GM18870 (cell line): ENCODE measurements around the gene SUV39H1.
"Not testable (repeated sequence)": the region's sequence is repeated elsewhere in the genome, so short reads cannot be mapped to it uniquely, and the experiment has no call there.

ENCODE experiments used
- ATAC-seq: cut with Tn5 transposase; IDR thresholded peaks from one replicate; pipeline ENCODE4 v1.9.1; 2021; ENCODE audit warnings: moderate library complexity; ENCODE audit not compliant: unreplicated experiment

SUV39H1 gene

DNA sequence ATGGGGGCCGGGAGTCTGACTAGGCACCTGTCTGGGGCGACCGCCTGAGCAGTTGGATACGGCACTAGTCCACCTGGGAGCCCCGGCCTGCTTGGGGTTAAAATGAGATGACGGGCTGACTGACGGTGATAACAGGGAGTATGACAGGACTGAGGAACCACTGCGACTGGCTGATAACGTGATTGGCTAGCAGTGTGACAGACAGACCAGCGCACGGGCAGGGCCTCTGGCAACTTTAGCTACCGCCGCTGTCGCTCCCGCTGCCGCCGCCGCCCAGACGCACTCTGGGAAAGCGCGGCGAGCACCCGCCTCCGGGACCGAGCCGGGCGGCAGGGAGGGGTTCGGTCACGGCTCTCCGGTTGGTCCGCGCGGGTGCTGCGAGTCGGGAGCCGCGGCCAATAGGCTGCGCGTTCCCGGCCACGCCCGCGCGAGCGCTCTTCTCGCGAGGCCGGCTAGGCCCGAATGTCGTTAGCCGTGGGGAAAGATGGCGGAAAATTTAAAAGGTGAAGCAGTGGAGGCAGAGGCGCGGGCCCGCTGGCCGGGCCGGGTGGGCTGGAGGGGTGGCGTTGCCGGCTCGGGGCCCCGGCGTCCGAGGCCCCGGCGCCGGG is at the start of gene SUV39H1:
TSS of gene SUV39H1 (plus strand) at position 434 of the 608 bp plus-strand sequence. CDS start at position 485, 51 bp downstream.
- ATAC-seq, result peak; percentile 73

DNA sequence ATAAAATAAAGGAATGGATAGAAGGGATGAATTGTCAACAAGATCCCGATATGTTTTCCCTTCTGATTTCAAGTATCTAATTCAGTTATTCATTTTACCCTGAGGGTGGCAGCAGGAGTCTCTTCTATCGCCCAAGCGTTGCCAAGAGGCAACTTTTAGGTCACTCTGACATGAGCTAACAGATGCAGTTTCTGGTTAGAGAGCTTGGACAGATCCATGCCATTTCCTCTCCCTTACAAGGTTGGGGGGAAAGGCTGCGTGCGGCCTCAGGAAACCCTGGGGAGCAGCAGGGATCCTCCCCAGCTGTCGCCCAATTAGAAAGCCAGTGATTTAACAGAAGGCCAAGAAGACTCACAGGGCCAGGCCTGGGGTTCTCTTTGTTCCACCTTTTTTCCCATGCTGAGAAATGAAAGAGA is 48.2 kb upstream of the SUV39H1 start:
- no peak for ATAC-seq

DNA sequence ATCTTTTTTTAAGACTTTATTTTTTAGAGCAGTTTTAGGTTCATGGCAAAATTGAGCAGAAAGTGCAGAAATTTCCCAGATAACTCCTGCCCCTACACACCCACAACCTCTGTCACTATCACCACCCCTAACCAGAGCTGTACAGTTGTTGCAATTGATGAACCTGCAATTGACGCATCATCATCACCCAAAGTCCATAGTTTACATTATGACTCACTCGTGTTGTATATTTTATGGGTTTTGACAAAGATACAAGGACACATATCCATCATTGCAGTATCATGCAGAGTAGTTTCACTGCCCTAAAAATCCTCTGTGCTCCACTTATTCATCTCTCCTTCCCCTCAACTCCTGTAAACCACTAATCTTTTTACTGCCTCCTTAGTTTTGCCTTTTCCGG is 47.4 kb upstream of the SUV39H1 start:
- ATAC-seq, result no peak

GRCh38 chrX:48652055-48652579 is 44.4 kb upstream of the SUV39H1 start:
- not testable (repeated sequence) for ATAC-seq

- ATAC-seq, result not testable (repeated sequence)
These were observed 41.8 kb upstream of the SUV39H1 start for GRCh38 chrX:48654746-48655145.

DNA sequence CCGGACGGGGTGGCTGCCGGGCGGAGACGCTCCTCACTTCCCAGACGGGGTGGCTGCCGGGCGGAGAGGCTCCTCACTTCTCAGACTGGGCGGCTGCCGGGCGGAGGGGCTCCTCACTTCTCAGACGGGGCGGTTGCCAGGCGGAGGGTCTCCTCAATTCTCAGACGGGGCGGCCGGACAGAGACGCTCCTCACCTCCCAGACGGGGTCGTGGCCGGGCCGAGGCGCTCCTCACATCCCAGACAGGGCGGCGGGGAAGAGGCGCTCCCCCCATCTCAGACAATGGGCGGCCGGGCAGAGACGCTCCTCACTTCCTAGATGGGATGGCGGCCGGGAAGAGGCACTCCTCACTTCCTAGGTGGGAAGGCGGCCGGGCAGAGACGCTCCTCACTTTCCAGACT is 36.8 kb upstream of the SUV39H1 start:
- not testable (repeated sequence) for ATAC-seq

- ATAC-seq, result no peak
These were observed 33.3 kb upstream of the SUV39H1 start for GRCh38 chrX:48663241-48663640.

- ATAC-seq, result no peak
These were observed 32.4 kb upstream of the SUV39H1 start for GRCh38 chrX:48664156-48664555.

- ATAC-seq, result no peak
These were observed 30.5 kb upstream of the SUV39H1 start for GRCh38 chrX:48665991-48666390.

GRCh38 chrX:48666649-48667048 is 29.9 kb upstream of the SUV39H1 start:
- ATAC-seq, result no peak

GRCh38 chrX:48667509-48667908 is 29.0 kb upstream of the SUV39H1 start:
- no peak for ATAC-seq

- not testable (repeated sequence) for ATAC-seq
These were observed 28.3 kb upstream of the SUV39H1 start for GRCh38 chrX:48668187-48668586.

DNA sequence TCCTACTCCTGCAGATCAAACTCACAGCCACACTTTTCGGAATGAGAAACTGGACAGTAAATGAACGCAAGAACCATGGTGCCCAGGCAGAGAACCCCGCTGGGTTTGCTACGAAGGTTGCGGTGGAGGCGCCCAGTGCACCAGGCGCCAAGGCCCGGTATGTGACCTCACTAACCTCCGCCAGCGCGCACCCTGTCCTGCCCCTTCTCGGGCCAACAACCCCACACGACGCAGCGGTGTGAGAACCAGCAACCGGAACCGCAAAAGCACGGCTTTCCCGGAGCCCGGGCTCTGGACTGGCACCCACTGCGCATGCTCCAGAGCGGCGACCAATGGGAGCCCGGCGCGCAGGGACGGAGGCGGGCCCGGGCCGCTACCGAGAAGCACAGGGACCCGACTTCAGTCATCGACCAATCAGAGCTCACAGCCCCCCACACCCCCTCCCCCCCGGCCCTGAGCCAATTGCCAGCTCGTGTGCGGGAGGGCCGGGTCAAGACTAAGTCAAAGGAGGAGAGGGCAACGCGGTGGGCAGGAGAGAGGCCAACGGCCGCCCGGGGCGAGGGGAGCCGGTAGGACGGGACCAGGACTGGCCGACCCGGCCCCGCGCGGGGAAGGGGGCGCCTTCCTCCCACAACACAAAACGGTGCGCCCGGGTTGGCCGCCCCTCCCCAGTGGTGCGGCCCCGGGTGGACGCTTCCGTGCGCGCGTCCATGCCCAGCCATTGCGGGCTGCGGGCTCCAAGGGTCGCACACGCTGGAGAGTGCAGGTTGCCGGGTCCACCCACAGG is 20.2 kb upstream of the SUV39H1 start:
- ATAC-seq, result peak; percentile 77

DNA sequence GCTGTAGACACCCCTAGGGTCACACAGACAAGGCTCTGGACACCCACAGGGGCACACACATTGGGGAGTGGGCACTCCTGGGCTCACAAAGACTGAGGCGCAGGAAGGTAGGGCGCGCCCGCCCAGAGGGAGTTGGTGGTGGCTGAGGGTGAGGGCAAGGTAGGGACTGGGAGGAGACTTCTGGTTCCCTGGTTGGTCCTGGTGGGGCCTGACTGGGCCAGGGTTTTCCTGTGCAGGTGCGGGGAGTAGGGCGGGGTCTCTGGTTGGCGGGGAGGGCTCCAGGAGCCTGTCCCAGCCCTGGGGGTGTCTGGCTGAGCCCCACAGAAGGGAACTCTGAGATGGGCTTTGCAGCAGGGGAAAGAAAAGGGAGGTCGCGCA is 19.7 kb upstream of the SUV39H1 start:
- ATAC-seq, result no peak

- ATAC-seq, result no peak
These were observed 19.0 kb upstream of the SUV39H1 start for GRCh38 chrX:48677516-48677915.

DNA sequence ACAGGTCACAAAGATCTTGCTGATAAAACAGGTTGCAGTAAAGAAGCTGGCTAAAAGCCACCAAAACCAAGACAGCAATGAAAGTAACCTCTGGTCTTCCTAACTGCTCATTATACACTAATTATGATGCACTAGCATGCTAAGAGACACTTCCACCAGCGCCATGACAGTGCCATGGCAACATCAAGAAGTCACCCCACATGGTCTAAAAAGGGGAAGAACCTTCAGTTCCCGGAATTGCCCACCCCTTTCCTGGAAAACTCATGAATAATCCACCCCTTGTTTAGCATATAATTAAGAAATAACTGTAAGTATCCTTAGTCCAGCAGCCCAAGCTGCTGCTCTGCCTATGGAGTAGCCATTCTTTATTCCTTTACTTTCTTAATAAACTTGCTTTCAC is 16.1 kb upstream of the SUV39H1 start:
- not testable (repeated sequence) for ATAC-seq

- ATAC-seq, result not testable (repeated sequence)
These were observed 15.6 kb upstream of the SUV39H1 start for GRCh38 chrX:48680925-48681324.

DNA sequence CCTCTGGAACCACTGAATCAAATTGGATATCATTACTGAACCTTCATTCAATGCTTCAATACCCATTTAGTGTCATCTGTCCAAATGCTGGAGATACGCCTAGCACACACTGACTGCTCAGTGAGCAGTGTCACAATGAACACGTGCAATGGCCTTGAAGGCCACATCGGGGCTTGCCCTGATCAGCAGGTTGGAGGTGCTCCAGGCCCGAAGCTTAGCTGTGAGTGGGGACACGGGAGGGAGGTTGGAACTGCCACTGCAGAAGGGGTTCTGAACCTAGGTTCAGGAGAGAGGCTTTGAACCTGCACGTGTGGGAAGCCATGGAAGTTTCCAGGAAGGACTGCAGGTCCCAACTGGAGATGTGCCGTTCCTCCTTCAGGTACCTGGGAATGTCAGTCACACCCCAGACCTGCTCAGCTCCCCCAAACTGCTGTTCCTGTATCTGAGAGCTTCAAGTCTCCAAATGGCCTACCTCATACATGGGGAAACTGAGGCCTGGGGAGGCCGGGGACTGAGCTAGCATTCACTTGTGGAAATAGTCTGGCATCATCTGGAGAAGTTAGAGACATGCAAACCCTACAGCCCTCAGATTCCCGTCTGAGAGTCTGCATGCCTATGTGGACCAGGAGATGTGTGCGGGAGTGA is 14.9 kb upstream of the SUV39H1 start:
- no peak for ATAC-seq

DNA sequence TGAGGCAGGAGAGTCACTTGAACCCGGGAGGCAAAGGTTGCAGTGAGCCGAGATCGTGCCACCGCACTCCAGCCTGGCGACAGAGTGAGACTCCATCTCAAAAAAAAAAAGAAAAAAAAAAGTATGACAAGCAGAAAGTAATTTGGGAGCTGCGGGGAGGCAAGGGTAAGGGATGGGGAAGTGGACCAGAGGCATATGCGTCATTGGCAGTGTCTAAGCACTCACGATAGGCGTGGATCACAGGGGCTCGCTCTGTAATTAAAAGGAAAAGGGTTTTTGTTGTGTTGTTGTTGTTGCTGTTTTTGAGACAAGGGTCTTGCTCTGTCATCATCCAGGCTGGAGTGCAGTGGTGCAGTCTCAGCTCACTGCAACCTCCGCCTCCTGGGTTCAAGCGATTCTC is 13.7 kb upstream of the SUV39H1 start:
- not testable (repeated sequence) for ATAC-seq

DNA sequence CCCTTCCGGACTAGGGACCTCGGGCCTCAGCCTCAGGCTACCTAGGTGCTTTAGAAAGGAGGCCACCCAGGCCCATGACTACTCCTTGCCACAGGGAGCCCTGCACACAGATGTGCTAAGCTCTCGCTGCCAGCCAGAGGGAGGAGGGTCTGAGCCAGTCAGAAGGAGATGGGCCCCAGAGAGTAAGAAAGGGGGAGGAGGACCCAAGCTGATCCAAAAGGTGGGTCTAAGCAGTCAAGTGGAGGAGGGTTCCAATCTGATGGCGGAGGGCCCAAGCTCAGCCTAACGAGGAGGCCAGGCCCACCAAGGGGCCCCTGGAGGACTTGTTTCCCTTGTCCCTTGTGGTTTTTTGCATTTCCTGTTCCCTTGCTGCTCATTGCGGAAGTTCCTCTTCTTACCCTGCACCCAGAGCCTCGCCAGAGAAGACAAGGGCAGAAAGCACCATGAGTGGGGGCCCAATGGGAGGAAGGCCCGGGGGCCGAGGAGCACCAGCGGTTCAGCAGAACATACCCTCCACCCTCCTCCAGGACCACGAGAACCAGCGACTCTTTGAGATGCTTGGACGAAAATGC is 13.0 kb upstream of the SUV39H1 start, which contains the start of gene WAS:
TSS of gene WAS (plus strand) at position 389 of the 572 bp plus-strand sequence. CDS start at position 444, 55 bp downstream.
- ATAC-seq, result no peak

GRCh38 chrX:48684134-48684533 is 12.4 kb upstream of the SUV39H1 start:
- ATAC-seq, result no peak
